ENCODE data around the gene RBL2.

GRCh38 chr16:53530741-53531140 lies 96.5 kb downstream of the RBL2 start:
- TF ChIP-seq, protein P1, sequence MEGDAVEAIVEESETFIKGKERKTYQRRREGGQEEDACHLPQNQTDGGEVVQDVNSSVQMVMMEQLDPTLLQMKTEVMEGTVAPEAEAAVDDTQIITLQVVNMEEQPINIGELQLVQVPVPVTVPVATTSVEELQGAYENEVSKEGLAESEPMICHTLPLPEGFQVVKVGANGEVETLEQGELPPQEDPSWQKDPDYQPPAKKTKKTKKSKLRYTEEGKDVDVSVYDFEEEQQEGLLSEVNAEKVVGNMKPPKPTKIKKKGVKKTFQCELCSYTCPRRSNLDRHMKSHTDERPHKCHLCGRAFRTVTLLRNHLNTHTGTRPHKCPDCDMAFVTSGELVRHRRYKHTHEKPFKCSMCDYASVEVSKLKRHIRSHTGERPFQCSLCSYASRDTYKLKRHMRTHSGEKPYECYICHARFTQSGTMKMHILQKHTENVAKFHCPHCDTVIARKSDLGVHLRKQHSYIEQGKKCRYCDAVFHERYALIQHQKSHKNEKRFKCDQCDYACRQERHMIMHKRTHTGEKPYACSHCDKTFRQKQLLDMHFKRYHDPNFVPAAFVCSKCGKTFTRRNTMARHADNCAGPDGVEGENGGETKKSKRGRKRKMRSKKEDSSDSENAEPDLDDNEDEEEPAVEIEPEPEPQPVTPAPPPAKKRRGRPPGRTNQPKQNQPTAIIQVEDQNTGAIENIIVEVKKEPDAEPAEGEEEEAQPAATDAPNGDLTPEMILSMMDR (optimal IDR thresholded peaks at IDR 0.05 in 1 of 3, IDR thresholded peaks at IDR 0.05 in 1 of 3, conservative IDR thresholded peaks at IDR 0.05 in 1 of 3; ENCODE audit: extremely low read depth in 1 of 3, insufficient read depth in 2 of 3, low read length in 3 of 3) = no peak
- no peak for TF ChIP-seq EZH2 (IDR thresholded peaks at IDR 0.05; ENCODE audit: low read length)
